GM18505 (cell line): ENCODE results near the gene FEM1B.

Experiments
- ATAC-seq: cut with Tn5 transposase; IDR thresholded peaks from one replicate; pipeline ENCODE4 v1.9.1; 2021; ENCODE audit not compliant: unreplicated experiment
- POLR2A ChIP-seq: IDR thresholded peaks from 4 replicates; pipeline ENCODE4 v1.6.1; 2011; ENCODE audit warnings: borderline replicate concordance; ENCODE audit not compliant: insufficient read depth, insufficient read length; ENCODE audit errors: extremely low read depth

FEM1B gene

DNA sequence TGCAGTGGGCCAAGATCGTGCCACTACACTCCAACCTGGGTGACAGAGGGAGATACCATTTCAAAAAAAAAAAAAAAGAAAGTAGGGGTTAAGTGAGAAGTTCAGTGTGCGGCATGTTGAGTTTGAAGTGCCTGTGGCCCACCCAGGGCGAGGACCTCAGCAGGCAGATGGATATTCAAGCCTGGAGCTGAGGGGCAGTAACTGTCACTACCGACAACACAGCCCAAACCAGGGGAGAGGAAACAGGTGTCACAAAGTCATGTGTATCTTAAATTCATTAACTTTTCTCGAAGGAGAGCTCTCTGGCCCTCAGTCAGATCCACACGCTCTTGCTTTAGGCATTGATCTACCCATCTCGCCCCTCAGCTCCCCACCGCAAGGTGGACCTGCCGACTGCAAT, 45.3 kb downstream of the FEM1B start:
- TF ChIP-seq POLR2A: no peak
- no peak for ATAC-seq

DNA sequence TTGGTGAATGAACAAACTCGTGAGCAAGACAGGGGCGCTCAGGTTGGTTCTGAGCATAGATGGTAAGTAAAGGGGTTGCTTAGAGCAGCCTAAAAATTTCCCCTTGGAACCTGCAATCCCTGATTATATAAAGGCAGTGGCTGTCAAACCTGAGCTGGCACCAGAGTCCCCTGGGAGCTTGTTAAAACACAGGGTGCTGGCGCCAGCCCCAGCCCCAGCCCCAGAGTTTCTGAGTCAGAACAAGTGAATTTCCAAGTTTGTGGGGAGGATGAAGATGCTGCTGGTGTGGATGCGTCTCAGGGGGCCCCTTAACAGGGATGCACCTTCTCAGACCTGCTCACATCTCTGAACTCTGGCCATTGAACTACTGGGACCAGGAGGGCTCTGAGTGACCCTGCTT, 48.2 kb downstream of the FEM1B start:
- TF ChIP-seq POLR2A: no peak
- no peak for ATAC-seq

GRCh38 chr15:68326711-68327354, 49.3 kb downstream of the FEM1B start:
- TF ChIP-seq POLR2A: no peak
- no peak for ATAC-seq

GRCh38 chr15:68328443-68328842, 50.9 kb downstream of the FEM1B start:
- no peak for ATAC-seq
- TF ChIP-seq POLR2A: no peak

DNA sequence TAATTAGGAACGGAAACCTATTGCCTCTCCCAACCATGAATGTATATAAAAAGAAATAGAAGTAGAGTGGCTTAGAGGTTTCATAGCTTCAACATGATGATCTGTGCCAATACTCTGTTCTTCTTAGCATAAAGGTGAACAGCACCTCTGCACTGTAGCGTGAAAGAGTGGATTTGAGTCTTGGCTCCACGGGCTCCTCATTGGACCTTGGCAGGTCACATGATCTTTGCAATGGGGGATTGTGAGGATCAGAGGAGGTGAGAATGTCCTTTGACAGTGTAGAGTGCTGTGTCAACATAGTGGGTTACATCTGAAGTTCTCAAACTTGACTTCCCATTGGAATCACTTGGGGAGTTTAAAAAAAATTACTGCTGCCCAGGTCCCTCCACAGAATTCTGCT, 51.4 kb downstream of the FEM1B start:
- no peak for TF ChIP-seq POLR2A
- ATAC-seq: no peak

- ATAC-seq: no peak
- no peak for TF ChIP-seq POLR2A
These were observed 52.9 kb downstream of the FEM1B start for GRCh38 chr15:68330416-68330815.

- ATAC-seq: no peak
- no peak for TF ChIP-seq POLR2A
These were observed 53.4 kb downstream of the FEM1B start for GRCh38 chr15:68330901-68331300.

DNA sequence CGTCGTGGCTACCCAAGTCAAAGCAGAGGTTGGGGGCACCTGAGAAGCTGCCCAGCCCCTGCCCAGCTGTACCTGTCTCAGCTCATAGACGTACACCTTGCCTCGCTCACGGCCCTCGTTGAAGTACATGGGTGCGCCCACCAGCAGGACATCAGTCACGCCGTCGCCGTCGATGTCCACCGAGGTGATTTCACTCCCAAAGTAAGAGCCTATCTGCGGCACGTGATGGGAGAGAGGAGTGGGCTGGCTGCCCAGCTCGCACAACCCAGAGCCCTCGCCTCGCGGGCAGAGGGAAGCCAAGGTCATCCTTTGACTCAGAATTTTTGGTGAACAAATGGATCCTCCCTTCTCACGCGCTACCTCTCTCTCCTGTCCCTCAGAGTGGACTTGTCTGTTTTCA, 54.7 kb downstream of the FEM1B start:
- TF ChIP-seq POLR2A: no peak
- no peak for ATAC-seq

DNA sequence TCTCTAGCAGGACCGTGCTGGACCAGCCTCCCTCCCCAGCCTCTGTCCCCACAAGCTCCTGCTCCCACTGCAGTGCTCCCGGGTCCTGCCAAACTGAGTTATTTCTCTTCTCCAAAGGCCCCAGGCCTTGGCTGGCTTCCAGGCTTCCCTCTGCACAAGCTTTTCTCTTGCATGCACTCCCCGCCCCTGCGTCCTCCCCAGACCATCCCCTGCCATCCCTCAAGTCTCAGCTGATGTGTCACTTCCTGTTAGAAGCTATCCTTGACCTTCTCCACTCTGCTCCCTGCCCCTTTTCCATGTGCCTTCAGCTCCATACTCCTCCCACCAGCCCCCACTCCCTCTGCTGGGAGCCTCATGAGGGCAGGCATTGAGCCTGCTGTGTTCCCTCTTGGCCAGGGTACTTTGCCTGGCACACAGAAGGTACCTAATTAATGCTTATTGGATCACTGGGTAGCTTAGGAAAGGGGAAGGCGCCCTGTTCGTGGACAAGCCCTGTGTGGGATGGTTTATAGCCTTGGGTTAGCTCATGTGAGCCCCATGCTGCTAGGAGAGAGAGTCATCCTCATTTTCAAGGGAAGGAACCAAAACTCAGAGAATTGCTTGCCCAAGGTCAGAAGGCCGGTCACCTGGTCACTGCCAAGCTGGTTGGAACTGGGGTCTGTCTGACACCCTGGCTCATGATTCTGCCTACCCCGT, 56.4 kb downstream of the FEM1B start:
- TF ChIP-seq POLR2A: no peak
- no peak for ATAC-seq

DNA sequence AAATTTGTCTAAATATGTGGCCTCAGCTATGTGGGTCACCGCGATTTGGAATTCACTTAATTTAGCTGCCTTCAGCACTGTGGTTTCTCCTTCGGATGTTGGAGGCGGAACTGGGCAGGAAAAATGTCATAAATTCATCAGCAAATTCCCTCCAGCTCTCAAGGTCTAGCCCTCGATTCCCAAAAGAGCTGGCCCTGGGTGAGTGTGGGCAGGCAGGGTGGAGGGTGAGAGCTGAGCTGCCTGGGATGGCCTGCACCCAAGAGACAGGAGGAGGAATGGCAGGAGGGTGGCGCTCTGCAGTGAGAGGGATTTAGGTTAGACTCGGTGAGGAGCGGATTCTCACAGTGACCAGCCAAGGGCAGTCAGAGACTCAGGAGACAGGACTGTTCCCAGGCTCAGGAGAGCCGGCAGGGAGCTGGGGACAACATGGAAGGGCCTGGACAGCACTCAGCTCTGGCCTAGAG, 57.1 kb downstream of the FEM1B start:
- no peak for TF ChIP-seq POLR2A
- ATAC-seq: no peak

DNA sequence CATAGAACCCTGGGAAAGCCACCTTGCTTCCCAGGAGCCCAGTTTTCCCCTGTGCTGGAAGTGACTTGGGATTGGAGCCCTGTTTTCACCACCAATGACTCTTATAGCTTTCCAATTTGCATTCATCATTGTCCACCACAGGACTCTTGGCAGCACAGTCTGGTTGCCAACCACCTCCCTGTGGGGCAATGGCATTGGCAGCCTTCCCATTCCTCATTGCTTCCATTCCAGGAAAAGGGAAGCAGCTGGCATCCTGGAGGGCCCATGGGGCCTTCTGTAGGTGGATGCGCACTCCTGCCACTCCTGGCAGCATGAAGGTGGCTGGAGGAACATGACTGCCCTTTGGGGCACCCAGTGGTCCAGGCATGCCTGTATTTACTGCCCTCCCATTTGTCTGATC, 57.7 kb downstream of the FEM1B start:
- ATAC-seq: no peak
- no peak for TF ChIP-seq POLR2A

GRCh38 chr15:68335655-68336054, 58.1 kb downstream of the FEM1B start:
- ATAC-seq: no peak
- no peak for TF ChIP-seq POLR2A

GRCh38 chr15:68336516-68336915, 59.0 kb downstream of the FEM1B start:
- no peak for TF ChIP-seq POLR2A
- ATAC-seq: no peak

- no peak for TF ChIP-seq POLR2A
- ATAC-seq: no peak
These were observed 60.3 kb downstream of the FEM1B start for GRCh38 chr15:68337826-68338225.
